ENCODE measurements around the gene TESK2.

TESK2 gene

DNA sequence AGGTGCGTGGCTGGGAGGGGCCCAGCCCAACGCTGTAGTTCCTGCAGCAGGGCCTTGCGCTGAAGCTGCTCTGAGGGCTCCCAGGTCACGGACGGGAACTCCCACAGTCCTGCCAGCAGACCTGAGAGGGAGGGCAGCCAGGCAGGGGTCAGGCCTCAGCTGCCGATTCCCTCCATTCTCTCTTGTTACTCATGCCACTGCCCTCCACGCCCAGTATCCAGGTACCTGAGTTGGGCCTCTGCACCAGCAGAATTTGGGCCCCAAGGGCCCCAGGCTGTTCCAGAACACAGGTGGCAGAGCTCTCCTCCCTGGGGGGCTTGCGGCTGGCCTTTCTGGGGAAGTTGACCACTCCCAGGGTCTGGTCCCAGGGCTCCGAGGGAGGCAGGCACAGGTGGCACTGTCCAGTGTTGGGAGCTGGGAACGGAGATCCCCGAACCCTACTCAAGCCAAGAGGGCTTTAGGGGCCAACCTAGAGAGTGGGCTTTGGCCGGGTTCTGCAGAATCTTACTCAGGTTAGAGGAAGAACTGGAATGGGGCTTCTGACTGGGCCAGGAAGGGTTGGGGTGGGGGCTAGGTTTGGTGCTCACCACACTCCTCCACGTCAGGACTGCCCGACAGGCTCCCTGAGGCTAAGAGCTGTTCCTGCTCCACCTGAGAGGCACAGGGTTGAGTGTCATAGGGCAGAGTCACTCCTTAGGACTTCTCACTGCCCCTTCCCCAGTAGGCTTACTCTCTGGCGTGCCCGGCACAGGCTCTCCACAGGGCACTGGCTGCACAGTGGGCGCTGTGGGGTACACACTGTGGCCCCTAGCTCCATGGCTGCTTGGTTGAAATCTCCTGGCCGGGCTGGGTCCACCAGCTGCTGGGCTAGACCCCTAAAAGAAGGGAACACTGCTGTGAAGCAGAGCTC, 159.3 kb downstream of the TESK2 start:
- DNase-seq = no peak

DNA sequence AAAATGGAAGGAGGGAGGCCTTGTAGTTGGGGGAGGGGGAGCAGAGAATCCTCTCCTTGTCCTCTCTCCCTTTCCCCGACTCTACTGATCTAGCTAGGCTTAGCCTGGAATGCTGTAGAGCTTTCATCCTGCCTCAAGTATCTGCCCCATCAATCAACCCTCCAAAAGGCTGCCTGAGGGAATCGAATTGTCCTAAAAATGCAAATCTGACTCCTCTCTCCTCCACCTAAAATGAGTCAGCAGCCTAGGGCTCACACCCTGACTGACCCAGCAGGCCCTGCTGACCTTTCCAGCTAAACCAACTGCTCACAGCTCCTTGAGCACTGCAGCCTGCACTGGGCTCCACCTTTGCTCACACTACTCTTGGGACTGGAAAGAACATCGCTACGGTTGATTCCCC, 161.5 kb downstream of the TESK2 start:
- no peak for DNase-seq

DNA sequence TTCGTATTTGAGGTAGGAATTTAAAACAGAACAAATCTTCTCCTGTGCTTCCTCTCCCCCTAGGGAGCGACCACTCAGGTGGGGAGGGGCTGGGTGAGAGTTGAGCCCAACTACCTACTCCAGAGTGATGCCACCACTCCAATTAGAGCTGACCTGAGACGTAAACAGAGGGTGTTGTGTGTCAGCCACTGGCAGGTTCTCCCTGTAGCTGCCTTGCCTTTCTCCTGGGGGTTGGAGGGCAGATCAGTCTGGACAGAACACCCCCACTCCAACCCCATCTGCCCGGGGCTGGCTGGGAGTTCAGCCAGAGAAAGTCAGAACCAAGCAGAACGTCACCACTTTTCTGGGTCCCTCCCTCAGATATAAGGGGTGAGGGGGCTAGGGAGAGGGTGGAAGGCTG, 162.3 kb downstream of the TESK2 start:
- DNase-seq = no peak

GRCh38 chr1:45327644-45328515, 163.1 kb downstream of the TESK2 start:
- peak; percentile 27 for DNase-seq

- peak; percentile 73 for DNase-seq
Measured at GRCh38 chr1:45326627-45327623, 164.0 kb downstream of the TESK2 start, which contains the start of gene HPDL. Gene HPDL, plus strand, starts transcription at chr1:45326895. Its CDS starts 254 bp downstream, at chr1:45327149.

GRCh38 chr1:45325851-45326506, 165.0 kb downstream of the TESK2 start:
- no peak for DNase-seq

DNA sequence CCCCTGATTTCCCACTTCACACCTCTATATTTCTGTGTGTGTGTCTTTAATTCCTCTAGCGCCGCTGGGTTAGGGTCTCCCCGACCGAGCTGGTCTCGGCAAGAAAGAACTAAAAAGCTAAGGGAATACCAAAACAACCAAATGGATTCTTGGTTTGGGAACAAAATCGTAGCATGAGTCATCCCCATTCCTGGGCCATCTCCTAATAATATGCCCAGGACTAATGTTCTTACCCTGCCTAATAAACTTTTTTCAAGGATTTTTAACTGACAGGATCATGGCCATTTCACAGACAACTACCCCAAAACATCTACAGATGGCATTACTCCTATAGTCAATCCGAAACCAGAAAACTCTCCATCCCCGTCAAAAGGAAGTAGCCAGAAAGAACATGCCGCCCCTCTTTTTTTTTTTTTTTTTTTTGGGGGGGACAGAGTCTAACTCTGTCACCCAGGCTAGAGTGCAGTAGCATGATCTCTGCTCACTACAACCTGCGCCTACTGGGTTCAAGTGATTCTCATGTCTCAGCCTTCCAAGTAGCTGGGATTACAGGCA, 168.4 kb downstream of the TESK2 start:
- DNase-seq = no peak

DNA sequence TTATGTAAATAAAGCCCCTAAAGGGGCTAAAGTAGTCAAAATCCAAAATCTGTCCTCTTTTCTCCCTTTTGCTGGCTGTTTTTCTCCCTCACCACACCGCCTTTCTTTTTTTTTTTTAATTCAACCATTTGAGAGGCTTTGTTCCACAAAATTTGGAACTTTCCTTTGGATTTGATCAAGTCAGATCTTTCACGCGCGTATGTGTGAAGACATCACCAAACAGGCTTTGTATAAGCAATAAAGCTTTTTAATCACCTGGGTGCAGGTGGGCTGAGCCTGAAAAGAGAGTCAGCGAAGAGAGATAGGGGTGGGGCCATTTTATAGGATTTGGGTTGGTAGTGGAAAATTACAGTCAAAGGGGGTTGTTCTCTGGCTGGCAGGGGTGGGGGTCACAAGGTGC, 169.5 kb downstream of the TESK2 start:
- DNase-seq = no peak

- no peak for DNase-seq
Measured at GRCh38 chr1:45319761-45320160, 171.2 kb downstream of the TESK2 start.

GRCh38 chr1:45317166-45317565, 173.8 kb downstream of the TESK2 start:
- no peak for DNase-seq

DNA sequence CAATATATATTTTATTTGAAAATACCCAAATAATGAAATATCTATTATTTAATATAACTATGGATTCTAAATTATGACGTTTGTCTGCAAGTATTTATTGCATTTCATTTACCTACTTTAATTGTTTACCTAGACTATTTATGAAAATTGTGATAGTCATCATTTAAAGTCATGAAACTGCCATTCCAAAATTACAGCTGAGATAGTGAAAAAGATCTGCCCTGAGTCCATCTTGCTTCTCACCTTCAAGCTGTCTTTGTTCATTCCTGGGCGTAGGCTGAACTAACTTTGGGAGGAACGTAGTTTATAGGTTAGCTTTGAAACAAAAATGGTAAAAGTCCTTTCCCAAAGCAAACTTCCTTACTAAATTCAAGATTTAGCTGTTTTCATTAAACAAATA, 176.7 kb downstream of the TESK2 start:
- no peak for DNase-seq

GRCh38 chr1:45306905-45307304, 184.1 kb downstream of the TESK2 start:
- no peak for DNase-seq

GRCh38 chr1:45306319-45306718, 184.6 kb downstream of the TESK2 start:
- no peak for DNase-seq

- no peak for DNase-seq
Measured at GRCh38 chr1:45305231-45305630, 185.7 kb downstream of the TESK2 start.

DNA sequence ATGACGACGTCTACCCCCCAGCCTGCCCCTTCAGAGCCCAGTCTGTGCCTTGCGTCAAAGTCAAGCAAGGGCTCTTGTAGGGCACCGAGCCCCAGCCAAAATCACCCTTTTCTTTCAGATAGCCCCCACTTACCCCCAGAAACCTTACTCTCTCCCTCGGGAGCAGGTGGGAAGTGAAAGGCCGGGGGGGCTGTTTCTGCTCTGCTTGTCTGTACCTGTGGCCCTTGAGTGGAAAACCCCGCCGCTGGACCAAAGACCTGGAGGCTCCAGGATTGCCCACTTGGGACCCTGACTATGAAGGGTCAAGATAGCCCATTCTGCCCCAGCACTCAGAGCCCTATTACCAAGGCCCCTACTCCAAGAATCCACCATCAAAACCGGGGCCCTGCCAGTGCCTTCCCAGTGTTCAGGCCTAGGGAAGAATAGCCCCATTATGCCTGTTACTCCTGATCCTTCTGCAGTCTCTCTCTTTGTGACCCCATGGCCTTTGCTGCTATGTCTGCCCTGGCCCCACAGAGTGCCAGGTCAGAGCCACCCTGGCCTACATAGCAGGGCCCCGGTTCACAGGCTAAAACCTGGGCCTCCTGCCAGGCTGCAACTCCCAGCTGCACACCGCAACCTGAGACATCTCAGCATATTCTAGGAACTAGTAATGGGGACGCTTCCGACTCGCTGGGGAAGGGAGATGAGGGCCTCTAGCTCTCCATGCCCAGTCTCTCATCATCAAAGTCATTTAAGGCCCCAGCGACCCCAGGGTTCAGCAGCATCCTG, 186.5 kb downstream of the TESK2 start:
- peak; percentile 31 for DNase-seq

DNA sequence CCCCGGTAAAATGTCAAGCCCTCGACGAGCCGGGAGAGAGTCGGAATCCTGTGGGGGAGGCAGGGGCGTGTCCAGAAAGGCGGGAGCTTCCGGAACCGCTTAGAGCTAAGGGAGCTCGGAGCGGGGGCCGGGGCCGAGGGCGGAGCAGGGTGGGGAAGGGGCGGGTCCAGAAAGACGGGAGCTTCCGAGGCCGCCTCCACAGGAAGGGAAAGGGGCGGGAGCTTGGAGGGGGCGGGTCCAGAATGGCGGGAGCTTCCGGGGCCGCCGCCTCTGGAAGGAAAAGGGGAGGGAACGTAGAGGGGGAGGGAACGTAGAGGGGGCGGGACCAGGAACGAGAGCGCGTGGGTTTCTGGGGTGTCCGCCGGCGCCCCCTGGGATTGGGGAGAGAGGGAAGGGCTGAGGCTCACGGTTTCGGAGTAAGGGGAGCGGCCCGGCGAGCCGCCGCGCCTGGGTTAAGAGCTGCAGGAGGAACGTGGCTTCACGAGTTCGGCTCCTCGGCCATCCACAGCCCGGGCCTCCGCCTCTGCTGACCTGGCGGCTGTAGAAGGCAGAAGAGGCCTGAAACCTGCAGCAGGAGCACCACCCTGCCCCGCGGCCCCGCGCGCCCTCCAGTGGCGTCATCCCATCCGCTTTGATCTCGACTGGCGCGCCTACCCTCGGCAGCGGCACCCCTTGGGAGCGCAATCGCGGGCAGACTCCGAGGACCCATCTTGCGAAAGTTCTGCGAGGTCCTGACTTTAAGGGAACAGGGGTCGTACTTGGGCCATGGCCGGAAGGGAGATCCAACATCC, 187.2 kb downstream of the TESK2 start:
- peak; percentile 98 for DNase-seq

- DNase-seq = no peak
Measured at GRCh38 chr1:45302505-45303150, 188.3 kb downstream of the TESK2 start.

DNA sequence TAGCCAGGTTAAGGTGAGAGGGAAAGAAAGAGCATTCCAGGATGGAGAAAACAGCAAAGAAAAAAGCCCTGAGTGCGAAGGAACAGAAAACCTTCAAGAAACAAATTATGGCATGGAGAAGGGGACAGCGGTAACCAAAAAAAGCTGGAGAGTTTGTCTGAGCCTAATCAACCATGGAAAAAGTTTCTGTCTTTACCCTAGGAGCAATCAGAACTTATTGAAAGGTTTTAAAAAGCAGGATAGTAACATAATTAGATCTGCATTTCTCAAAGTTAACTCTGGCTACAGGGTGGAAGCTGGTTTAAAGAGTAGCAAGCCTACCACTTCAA, 190.3 kb downstream of the TESK2 start:
- no peak for DNase-seq

DNA sequence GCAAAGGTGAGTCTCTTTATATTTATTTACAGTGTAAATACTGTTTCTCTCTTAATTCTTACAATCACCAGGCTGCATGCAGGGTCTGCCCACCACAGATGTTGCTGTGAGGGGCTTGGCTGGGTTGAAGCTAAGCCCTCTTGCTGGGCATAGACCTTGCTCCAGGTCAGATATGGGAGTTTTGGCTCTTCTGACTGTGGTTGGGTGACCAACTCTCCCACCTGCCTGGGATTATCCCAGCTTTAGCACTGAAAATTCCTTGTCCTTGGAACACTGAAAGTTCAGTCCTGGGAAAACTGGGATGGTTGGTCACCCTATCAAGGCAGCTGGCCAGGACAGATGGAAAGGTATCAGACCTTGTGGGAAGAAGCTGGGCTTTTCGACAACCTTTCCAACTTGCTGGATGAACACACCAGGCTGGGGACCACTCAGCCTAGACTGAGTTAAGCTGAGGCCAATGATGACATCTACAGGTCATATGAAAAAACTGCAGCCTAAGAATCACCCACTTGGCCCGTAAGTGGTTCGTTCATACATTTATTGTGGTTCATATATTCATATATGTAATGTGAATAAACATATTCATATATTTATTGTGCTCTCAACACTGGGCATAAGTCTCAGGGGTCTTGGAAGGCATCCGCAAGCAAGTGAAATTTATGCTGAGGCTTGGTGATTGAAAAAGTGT, 190.8 kb downstream of the TESK2 start:
- DNase-seq = peak; percentile 87
